Thoracic aorta (tissue), 2 donors: ENCODE results near the gene THBS1. TPM values are rescaled to one million over a fixed set of nuclear protein-coding genes. Genes with fewer than 3 reads are reported as not detected.

Source experiments
- ATAC-seq: fragments of 150-250 bp; one replicate; pipeline ENCODE4 v1.8.0; 2017; ENCODE audit warnings: low read depth; ENCODE audit not compliant: insufficient number of reproducible peaks, low FRiP score
- DNase-seq: peaks from one replicate; pipeline ENCODE4 v3.0.0-alpha.2; 2020; ENCODE audit warnings: low spot score
- H3K27ac ChIP-seq, 2 donors: fragments of 200-600 bp; sonication (generic); 1 replicate in 1 of 2; 2 replicates in 1 of 2; pipeline ENCODE4 v1.5.1; 2016; ENCODE audit warnings: mild to moderate bottlenecking in 2 of 2, moderate library complexity in 2 of 2
- H3K27me3 ChIP-seq: fragments of 200-600 bp; sonication (generic); replicated peaks from 2 replicates; pipeline ENCODE4 v1.6.0; 2016; ENCODE audit warnings: mild to moderate bottlenecking; ENCODE audit not compliant: insufficient read depth
- H3K36me3 ChIP-seq: fragments of 200-600 bp; sonication (generic); one replicate; pipeline ENCODE4 v1.5.1; 2016
- H3K4me1 ChIP-seq, 2 donors: fragments of 200-600 bp; sonication (generic); 1 replicate in 1 of 2; 2 replicates in 1 of 2; pipeline versions ENCODE4 v1.5.1 to v1.6.0; 2016; ENCODE audit warnings: low read depth in 2 of 2, mild to moderate bottlenecking in 1 of 2; ENCODE audit not compliant: control insufficient read depth in 1 of 2
- H3K4me3 ChIP-seq: fragments of 200-600 bp; sonication (generic); 2 replicates; pipeline ENCODE4 v1.5.1; 2016; ENCODE audit warnings: mild to moderate bottlenecking
- H3K9me3 ChIP-seq: fragments of 200-600 bp; sonication (generic); 2 replicates; pipeline ENCODE4 v1.5.1; 2016
- total RNA-seq, 2 donors: library from RNA; depleted of rRNA; stranded (reverse); fragments of >200 nt; gene quantifications; one replicate each; pipeline versions ENCODE4 v1.1.0 to v1.2.3, GENCODE V29; 2016
- TF ChIP-seq, protein P1 (sequence below): fragments of 200-600 bp; sonication (generic); IDR thresholded peaks from one replicate; pipeline ENCODE4 v1.5.1; 2019; ENCODE audit warnings: antibody characterized with exemption

Gene THBS1
- total RNA-seq, 2 donors from 2014 or later: 868 to 1,389 TPM

DNA sequence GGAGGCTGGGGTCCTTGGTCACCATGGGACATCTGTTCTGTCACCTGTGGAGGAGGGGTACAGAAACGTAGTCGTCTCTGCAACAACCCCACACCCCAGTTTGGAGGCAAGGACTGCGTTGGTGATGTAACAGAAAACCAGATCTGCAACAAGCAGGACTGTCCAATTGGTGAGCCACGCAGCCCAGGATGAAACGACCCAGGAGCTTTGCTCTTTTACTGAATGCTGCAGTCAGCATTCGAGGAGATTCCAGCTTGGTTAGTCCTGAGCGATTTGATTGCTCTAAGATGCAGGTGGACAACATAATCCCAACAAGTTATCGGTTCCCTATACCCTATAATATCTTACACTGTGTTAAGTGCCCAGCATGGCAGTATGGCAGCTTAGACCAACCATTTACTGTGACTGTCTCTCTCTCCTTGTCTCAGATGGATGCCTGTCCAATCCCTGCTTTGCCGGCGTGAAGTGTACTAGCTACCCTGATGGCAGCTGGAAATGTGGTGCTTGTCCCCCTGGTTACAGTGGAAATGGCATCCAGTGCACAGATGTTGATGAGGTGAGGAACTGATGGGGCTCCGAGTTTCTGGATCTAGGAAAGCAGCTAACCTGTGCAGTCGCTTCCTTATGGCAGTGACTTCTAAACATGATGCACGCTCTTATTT is 7.8 kb downstream of the THBS1 start:
- H3K36me3 ChIP-seq: peaks cover 14% of the 10 kb centered on the region
- no peak overlapping the region for H3K27ac ChIP-seq
- ATAC-seq: no peak
- DNase-seq: no peak
- TF ChIP-seq, protein P1, sequence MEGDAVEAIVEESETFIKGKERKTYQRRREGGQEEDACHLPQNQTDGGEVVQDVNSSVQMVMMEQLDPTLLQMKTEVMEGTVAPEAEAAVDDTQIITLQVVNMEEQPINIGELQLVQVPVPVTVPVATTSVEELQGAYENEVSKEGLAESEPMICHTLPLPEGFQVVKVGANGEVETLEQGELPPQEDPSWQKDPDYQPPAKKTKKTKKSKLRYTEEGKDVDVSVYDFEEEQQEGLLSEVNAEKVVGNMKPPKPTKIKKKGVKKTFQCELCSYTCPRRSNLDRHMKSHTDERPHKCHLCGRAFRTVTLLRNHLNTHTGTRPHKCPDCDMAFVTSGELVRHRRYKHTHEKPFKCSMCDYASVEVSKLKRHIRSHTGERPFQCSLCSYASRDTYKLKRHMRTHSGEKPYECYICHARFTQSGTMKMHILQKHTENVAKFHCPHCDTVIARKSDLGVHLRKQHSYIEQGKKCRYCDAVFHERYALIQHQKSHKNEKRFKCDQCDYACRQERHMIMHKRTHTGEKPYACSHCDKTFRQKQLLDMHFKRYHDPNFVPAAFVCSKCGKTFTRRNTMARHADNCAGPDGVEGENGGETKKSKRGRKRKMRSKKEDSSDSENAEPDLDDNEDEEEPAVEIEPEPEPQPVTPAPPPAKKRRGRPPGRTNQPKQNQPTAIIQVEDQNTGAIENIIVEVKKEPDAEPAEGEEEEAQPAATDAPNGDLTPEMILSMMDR: no peak
- no peak overlapping the region for H3K4me3 ChIP-seq
- no peaks in the 10 kb centered on the region for H3K27me3 ChIP-seq
- no peaks in the 10 kb centered on the region for H3K4me1 ChIP-seq
- no peaks in the 10 kb centered on the region for H3K9me3 ChIP-seq

DNA sequence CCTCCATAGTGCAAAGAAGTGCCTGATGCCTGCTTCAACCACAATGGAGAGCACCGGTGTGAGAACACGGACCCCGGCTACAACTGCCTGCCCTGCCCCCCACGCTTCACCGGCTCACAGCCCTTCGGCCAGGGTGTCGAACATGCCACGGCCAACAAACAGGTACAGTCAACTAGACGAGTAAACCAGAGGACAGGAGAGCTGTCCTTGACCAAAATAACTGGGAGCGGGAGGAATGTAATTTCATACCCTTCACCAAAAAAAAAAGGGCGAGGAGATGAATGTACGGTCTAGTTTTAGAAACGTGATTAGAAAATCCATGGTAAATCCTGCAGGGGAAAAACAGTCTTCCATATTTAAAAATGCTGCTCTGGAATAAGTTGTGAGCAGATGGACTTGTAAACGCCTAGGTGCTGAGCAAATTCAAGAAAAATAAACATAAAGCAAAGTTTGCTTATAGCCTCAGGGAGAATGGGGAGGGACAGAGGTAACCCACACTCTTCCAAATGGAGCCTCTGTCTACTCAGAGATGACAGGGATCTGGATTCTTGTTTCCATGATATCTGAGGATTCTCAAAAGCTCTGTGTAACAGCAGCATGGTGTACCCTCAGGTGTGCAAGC is 8.4 kb downstream of the THBS1 start:
- DNase-seq (no peak), ATAC-seq (no peak)
- no peak overlapping the region for H3K27ac ChIP-seq
- H3K4me3 ChIP-seq: no peak overlapping the region
- H3K36me3 ChIP-seq: peaks cover 14% of the 10 kb centered on the region
- TF ChIP-seq, protein P1: no peak
- no peaks in the 10 kb centered on the region for H3K9me3 ChIP-seq
- H3K27me3 ChIP-seq: no peaks in the 10 kb centered on the region
- no peaks in the 10 kb centered on the region for H3K4me1 ChIP-seq

GRCh38 chr15:39589815-39590644 is 9.2 kb downstream of the THBS1 start:
- DNase-seq (no peak), ATAC-seq (no peak)
- H3K9me3 ChIP-seq: no peaks in the 10 kb centered on the region
- peaks cover 14% of the 10 kb centered on the region for H3K36me3 ChIP-seq
- no peaks in the 10 kb centered on the region for H3K27me3 ChIP-seq
- no peak overlapping the region for H3K4me3 ChIP-seq
- H3K4me1 ChIP-seq: no peaks in the 10 kb centered on the region
- H3K27ac ChIP-seq: no peak overlapping the region
- TF ChIP-seq, protein P1: no peak

- H3K9me3 ChIP-seq: no peaks in the 10 kb centered on the region
- TF ChIP-seq, protein P1: no peak
- H3K27me3 ChIP-seq: no peaks in the 10 kb centered on the region
- no peak overlapping the region for H3K27ac ChIP-seq
- H3K4me1 ChIP-seq: no peaks in the 10 kb centered on the region
- no peak overlapping the region for H3K4me3 ChIP-seq
- peaks cover 10% of the 10 kb centered on the region for H3K36me3 ChIP-seq
- no peak for DNase-seq
- ATAC-seq: no peak
Measured at GRCh38 chr15:39591141-39591895, 10.4 kb downstream of the THBS1 start.
